Neutrophil (primary cell): ENCODE data around the gene GRM3.

ENCODE experiments used
- H3K27ac ChIP-seq: fragments of 200-600 bp; sonication (generic); 2 replicates; pipeline ENCODE4 v1.5.1; 2016; ENCODE audit warnings: mild to moderate bottlenecking, moderate library complexity
- H3K27me3 ChIP-seq: fragments of 200-600 bp; sonication (generic); 2 replicates; pipeline ENCODE4 v1.6.0; 2016; ENCODE audit warnings: mild to moderate bottlenecking
- H3K36me3 ChIP-seq: fragments of 200-600 bp; sonication (generic); 2 replicates; pipeline ENCODE4 v1.5.1; 2017
- H3K4me1 ChIP-seq, 2 experiments: fragments of 200-600 bp in 1 of 2; sonication (generic) in 1 of 2; 1 replicate in 1 of 2; 2 replicates in 1 of 2; pipeline versions ENCODE4 v1.5.1 to v1.6.1; 2013 to 2016; ENCODE audit warnings: low read depth in 1 of 2, low read length in 1 of 2, mild to moderate bottlenecking in 1 of 2, moderate library complexity in 1 of 2; ENCODE audit not compliant: control insufficient read depth in 1 of 2, insufficient read depth in 1 of 2
- H3K4me3 ChIP-seq, 2 experiments: fragments of 200-600 bp in 1 of 2; sonication (generic) in 1 of 2; 1 replicate in 1 of 2; 2 replicates in 1 of 2; pipeline ENCODE4 v1.5.1; 2013 to 2016; ENCODE audit warnings: low read depth in 1 of 2, low read length in 1 of 2, mild to moderate bottlenecking in 1 of 2, moderate library complexity in 1 of 2
- H3K9me3 ChIP-seq: fragments of 200-600 bp; sonication (generic); 2 replicates; pipeline ENCODE4 v1.5.1; 2016
- TF ChIP-seq, protein P1 (sequence below): fragments of 200-600 bp; sonication (generic); IDR thresholded peaks from 2 replicates; pipeline ENCODE4 v1.5.1; 2016; ENCODE audit warnings: antibody characterized with exemption

Gene GRM3

DNA sequence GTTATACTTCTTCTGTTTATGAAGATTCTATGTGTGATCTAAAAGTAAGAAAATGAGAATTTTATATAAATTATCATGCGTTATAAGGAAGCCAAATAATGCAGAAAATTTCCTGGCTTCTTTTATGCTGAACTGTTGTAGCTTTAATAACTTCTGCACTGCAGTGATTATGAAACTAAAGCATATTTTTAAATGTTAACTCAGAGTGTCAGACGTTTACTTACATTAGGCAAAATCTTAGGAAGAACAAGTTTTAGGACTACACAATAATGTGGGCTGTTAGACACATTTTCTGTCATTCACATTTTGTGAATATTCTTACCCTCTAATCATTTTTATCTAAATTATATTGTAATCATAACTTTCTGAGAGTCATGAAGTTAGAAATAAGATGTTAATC, 22.0 kb downstream of the GRM3 start:
- no peak overlapping the region for H3K4me3 ChIP-seq
- H3K27me3 ChIP-seq: no peaks in the 10 kb centered on the region
- H3K4me1 ChIP-seq: no peaks in the 10 kb centered on the region
- no peak overlapping the region for H3K27ac ChIP-seq
- no peaks in the 10 kb centered on the region for H3K36me3 ChIP-seq
- H3K9me3 ChIP-seq: no peaks in the 10 kb centered on the region
- TF ChIP-seq, protein P1, sequence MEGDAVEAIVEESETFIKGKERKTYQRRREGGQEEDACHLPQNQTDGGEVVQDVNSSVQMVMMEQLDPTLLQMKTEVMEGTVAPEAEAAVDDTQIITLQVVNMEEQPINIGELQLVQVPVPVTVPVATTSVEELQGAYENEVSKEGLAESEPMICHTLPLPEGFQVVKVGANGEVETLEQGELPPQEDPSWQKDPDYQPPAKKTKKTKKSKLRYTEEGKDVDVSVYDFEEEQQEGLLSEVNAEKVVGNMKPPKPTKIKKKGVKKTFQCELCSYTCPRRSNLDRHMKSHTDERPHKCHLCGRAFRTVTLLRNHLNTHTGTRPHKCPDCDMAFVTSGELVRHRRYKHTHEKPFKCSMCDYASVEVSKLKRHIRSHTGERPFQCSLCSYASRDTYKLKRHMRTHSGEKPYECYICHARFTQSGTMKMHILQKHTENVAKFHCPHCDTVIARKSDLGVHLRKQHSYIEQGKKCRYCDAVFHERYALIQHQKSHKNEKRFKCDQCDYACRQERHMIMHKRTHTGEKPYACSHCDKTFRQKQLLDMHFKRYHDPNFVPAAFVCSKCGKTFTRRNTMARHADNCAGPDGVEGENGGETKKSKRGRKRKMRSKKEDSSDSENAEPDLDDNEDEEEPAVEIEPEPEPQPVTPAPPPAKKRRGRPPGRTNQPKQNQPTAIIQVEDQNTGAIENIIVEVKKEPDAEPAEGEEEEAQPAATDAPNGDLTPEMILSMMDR: no peak

DNA sequence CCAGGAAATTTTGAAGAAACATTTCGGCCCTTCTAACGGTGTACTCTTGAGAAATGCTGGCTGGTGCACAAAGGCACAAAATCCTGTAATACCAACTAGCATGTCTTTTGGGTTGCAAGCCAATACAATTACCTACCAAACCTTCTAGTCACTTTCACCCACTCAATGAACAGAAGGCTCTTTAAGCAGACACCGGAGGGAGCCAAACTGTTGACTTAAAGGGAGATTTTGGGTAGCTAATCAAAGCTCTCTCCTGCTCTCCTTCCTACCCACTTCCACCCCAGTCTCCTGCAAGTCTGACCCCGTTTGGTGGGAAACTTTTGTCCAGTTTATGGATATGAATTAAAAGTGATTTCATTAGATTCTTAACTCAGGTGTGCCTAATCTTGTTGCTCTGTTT, 24.0 kb downstream of the GRM3 start:
- Histone ChIP-seq H3K36me3 (no peaks in the 10 kb centered on the region), H3K9me3 (no peaks in the 10 kb centered on the region), H3K4me3 (no peak overlapping the region), H3K27me3 (no peaks in the 10 kb centered on the region), H3K27ac (no peak overlapping the region), H3K4me1 (no peaks in the 10 kb centered on the region)
- TF ChIP-seq, protein P1: no peak

DNA sequence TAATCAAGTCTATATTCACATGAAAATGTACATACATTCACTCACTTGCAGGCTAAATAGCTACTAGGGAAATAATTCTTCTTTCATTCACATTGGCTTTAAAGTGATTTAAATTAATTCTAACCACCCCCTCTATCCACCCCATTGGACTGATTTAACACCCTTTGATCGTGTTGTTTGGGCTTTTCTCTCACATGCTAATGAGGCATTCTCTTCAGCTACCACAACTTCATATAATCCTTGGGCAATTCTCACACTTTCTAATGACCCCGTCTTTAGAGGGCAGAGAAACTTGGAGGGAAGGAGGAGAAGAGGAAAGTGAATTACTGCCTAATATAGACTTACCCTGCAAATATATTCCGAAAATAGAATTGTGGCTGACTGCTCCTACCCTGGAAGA, 24.6 kb downstream of the GRM3 start:
- Histone ChIP-seq H3K27ac (no peak overlapping the region), H3K27me3 (no peaks in the 10 kb centered on the region), H3K9me3 (no peaks in the 10 kb centered on the region), H3K4me3 (no peak overlapping the region), H3K4me1 (no peaks in the 10 kb centered on the region), H3K36me3 (no peaks in the 10 kb centered on the region)
- TF ChIP-seq, protein P1: no peak

DNA sequence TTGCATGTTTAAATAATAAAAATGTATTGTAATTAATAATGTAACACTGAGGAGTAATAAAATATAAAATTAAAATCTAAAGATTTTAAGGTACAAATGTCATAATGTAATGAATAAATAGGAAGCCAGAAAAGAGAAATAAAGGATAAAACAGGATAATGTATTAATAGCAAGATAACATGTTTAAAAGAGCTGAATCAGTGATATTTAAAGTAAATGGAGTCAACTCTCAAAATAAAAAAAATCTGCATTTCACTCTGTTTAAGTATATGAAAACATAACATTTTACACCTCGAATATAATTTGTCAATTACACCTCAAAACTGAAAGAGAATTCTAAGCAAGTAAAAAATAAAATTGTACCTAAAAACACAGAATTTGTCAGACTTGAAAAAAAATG, 44.1 kb downstream of the GRM3 start:
- Histone ChIP-seq H3K36me3 (no peaks in the 10 kb centered on the region), H3K27me3 (no peaks in the 10 kb centered on the region), H3K27ac (no peak overlapping the region), H3K4me1 (no peaks in the 10 kb centered on the region), H3K4me3 (no peak overlapping the region), H3K9me3 (no peaks in the 10 kb centered on the region)
- TF ChIP-seq, protein P1: no peak

DNA sequence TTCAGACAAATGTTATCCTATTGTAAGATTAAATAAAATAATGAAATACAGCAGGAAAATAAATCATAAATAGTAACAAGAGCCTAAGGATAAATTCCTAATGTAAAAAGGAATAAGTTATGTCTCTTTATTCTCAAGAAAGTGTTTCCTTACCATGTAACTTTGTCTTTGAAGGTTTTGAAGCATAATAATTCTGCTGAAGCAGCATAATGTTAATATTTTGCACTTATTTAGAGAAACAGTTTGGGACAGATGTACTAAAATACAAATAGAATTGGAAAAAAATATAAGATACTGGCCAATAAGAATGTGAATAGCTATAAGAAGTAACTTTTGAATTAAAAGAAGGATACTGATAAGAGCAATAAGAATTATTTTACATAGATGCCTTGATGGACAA, 45.7 kb downstream of the GRM3 start:
- H3K36me3 ChIP-seq: no peaks in the 10 kb centered on the region
- H3K9me3 ChIP-seq: no peaks in the 10 kb centered on the region
- H3K27me3 ChIP-seq: no peaks in the 10 kb centered on the region
- TF ChIP-seq, protein P1: no peak
- H3K4me1 ChIP-seq: no peaks in the 10 kb centered on the region
- H3K27ac ChIP-seq: no peak overlapping the region
- no peak overlapping the region for H3K4me3 ChIP-seq

DNA sequence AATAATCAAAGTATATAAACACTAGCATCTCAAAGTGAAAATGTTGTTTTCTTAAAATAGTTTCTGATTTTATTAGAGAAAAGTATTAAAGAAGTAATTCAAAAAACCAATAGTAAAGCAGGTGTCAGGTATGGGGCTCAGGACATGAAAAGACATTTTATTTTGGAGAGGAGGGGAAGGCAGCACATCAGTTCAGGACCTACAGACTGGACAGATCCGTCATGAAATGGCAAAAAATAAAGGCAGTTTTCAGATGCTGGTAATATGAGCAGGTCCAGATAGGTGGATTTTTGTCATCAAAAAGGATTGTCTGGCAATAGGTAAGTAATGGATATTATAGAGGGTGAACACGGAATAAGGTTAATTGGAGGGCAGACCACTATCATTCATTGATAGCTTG, 49.0 kb downstream of the GRM3 start:
- Histone ChIP-seq H3K36me3 (no peaks in the 10 kb centered on the region), H3K27me3 (no peaks in the 10 kb centered on the region), H3K9me3 (no peaks in the 10 kb centered on the region), H3K4me1 (no peaks in the 10 kb centered on the region), H3K4me3 (no peak overlapping the region), H3K27ac (no peak overlapping the region)
- TF ChIP-seq, protein P1: no peak
